ENCODE results near the gene NFIA.

NFIA gene

DNA sequence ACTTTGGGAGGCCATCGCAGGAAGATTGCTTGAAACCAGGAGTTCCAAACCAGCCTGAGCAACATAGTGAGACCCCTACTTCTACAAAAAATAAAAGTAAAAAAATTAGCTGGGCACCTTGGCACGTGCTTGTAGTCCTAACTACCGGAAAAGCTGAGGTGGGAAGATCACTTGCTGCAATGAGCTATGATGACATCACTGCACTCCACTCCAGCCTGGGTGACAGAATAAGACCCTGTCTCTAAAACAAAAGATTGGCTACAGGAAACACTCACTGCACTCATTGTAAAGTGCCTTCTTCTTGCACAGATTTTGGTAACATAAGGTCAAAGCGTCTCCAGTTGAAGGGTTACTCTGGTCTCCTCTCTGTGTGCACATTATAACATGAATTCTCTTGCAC, 336.8 kb downstream of the NFIA start:
- TF ChIP-seq, protein P1, sequence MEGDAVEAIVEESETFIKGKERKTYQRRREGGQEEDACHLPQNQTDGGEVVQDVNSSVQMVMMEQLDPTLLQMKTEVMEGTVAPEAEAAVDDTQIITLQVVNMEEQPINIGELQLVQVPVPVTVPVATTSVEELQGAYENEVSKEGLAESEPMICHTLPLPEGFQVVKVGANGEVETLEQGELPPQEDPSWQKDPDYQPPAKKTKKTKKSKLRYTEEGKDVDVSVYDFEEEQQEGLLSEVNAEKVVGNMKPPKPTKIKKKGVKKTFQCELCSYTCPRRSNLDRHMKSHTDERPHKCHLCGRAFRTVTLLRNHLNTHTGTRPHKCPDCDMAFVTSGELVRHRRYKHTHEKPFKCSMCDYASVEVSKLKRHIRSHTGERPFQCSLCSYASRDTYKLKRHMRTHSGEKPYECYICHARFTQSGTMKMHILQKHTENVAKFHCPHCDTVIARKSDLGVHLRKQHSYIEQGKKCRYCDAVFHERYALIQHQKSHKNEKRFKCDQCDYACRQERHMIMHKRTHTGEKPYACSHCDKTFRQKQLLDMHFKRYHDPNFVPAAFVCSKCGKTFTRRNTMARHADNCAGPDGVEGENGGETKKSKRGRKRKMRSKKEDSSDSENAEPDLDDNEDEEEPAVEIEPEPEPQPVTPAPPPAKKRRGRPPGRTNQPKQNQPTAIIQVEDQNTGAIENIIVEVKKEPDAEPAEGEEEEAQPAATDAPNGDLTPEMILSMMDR (IDR thresholded peaks at IDR 0.05; ENCODE audit: low read depth, low read length) = no peak
- no peak for DNase-seq (ENCODE audit: extremely low read depth, low read depth)

DNA sequence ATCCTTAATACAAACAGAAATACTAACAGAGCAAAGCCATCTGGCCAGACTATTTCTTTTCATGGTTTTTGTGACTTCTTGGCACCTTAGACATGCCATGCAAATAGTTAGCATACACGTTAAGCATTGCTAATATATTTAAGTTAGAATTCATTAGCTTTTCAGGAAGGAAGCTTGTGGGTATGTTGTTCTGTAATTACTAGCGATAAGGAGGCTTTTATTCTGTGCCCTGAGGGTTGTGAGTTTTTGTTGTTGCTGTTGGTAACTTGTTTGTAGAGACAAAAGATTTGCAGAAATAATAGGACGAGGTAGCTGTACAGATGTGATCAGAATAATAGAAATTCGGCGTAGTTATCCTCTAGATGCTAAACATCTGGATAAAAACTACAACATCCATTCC, 337.3 kb downstream of the NFIA start:
- TF ChIP-seq, protein P1 (IDR thresholded peaks at IDR 0.05; ENCODE audit: low read depth, low read length) = no peak
- DNase-seq (ENCODE audit: extremely low read depth, low read depth) = no peak

DNA sequence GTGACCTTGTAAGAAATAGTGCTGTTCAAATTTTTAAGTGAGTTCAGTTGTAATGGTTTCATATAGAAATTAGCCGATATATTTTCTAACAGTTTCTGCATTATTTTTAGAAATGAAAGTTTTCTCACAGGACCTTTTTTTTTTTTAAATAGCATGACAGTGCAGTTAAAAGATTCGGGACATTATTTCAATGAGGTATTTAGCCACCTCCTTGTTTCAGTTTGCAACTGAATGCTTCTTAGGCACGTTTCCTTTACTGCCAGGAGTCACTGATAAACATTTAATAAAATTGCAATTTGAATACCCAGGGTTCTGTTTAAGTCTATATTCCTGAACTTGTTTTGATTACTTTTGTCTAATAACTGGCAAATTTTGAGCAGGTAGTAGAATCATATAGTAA, 337.9 kb downstream of the NFIA start:
- DNase-seq (ENCODE audit: extremely low read depth, low read depth) = no peak
- TF ChIP-seq, protein P1 (IDR thresholded peaks at IDR 0.05; ENCODE audit: low read depth, low read length) = no peak

DNA sequence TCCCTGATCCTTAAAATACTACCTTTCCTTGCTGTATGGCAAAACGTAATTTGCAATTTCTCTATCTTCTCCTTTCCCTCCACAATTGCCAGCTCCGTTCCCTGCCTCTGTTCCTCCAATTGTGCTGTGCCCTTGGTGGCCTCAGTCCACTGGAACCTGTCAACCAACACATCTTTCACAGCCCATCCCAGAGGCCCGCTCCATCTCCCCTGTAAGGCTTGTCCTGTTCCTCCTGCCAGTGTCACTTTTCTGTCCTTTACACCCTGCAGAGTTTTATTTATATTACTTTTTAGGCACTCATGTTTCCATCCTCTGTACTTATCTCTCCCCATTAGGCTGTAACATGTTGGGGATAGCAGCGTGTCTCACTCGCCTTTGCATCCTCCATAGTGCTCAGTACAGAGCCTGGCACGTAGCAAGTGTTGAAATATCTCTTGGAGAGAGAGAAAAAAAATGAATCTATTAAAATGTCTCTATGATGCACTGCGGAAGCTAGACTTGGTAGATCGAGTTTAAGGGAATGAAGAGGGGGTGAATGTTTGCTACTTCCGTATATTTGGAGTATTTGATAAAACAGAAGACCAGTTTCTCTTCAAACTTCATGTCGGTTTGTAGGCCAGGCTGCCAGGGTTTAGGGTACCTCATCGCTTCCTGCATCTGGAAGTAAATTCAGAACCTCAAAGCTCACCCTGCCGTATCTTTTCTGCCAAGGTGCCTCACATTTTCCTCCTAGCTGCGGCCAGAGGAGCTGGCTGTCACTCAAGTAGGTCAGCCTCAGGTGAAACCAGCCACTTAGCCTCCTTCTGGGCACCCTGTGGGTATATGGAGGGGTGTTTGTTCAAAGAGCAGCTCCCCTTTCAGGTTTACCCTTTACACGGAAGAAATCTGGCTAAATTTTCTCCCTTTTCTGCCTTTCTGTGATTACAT, 338.8 kb downstream of the NFIA start:
- DNase-seq (ENCODE audit: extremely low read depth, low read depth) = no peak
- TF ChIP-seq, protein P1 (IDR thresholded peaks at IDR 0.05; ENCODE audit: low read depth, low read length) = no peak

DNA sequence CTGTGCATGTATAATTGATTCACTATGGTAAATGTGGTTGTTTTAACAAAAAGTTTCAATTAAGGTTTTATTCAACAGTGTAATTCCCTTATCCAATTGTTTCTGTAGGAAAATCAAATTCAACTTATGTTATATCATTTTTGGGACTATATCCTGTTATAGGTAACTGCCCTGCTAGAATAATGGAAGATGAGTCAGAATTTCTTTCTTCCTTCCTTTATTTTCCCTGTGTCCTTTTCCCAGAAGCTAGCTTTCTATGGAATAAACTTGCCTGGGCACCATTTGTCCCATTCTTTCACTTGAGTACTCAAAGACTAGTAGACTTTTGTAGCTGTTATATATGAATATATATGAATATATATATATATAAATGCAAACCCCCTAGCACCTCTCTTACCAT, 341.3 kb downstream of the NFIA start:
- TF ChIP-seq, protein P1 (IDR thresholded peaks at IDR 0.05; ENCODE audit: low read depth, low read length) = no peak
- no peak for DNase-seq (ENCODE audit: extremely low read depth, low read depth)

DNA sequence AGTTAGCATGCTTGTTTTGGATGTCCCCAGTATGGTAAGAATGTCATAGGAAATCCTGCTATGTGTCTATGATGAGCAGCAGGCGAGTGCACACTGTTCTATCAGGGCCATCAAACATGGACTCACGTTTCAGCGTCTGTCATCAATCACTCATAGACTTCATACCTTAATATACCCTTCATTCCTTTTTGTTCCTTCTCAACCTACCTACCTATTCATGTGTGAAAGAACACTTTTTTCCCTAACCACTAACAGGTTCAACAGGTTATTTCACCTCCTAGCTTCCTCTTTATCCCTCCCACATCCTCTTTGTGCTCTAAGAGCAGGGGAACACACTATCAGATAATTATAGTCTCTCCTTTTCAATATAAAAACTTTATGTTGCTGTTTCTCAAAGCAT, 342.0 kb downstream of the NFIA start:
- TF ChIP-seq, protein P1 (IDR thresholded peaks at IDR 0.05; ENCODE audit: low read depth, low read length) = no peak
- DNase-seq (ENCODE audit: extremely low read depth, low read depth) = no peak

DNA sequence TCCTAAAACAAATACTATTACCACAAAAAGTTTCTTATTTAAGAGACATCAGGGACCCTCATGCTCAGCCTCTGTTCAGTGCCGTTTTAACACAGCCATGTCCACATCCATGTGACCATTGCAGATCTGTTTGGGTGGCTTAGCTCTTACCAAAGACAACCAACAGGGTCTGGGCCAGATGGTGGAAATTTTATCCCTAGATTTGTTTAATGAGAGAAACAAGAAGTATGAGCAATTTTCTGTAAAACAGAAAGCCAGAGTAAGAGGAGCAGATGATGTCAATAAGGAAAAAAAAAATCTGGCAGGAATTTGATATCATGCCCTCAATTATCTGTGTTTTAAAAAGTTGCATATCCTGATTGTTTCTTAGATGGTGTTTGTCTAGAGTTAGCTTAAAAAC, 342.7 kb downstream of the NFIA start:
- no peak for DNase-seq (ENCODE audit: extremely low read depth, low read depth)
- TF ChIP-seq, protein P1 (IDR thresholded peaks at IDR 0.05; ENCODE audit: low read depth, low read length) = no peak

Measured in AG09319 (cell line).